Ectodermal cell (in vitro differentiated cells): ENCODE measurements around the gene TMEM11.

Experiments used
- H3K27ac ChIP-seq: 2 replicates; pipeline ENCODE4 v1.7.0; 2013; ENCODE audit warnings: mild to moderate bottlenecking, low read depth, low read length; ENCODE audit not compliant: insufficient read depth, poor library complexity, severe bottlenecking
- H3K27me3 ChIP-seq: 2 replicates; pipeline ENCODE4 v1.7.0; 2013; ENCODE audit warnings: mild to moderate bottlenecking, low read length; ENCODE audit not compliant: insufficient read depth, control insufficient read depth, poor library complexity, severe bottlenecking
- H3K36me3 ChIP-seq: one replicate; pipeline ENCODE4 v1.7.0; 2013; ENCODE audit warnings: low read length; ENCODE audit not compliant: control insufficient read depth, insufficient read depth
- H3K4me1 ChIP-seq: one replicate; pipeline ENCODE4 v1.7.0; 2013; ENCODE audit warnings: low read length; ENCODE audit not compliant: control insufficient read depth, insufficient read depth
- H3K4me3 ChIP-seq: 2 replicates; pipeline ENCODE4 v1.7.0; 2013; ENCODE audit warnings: low read depth, low read length, control low read depth; ENCODE audit not compliant: insufficient read depth
- H3K9me3 ChIP-seq: 2 replicates; pipeline ENCODE4 v1.7.0; 2013; ENCODE audit warnings: mild to moderate bottlenecking, low read length, moderate library complexity; ENCODE audit not compliant: control insufficient read depth
- WGBS, 2 experiments: methylation state at CpG; one replicate each; pipeline ENCODE4 v1.1.7; 2013; ENCODE audit warnings: missing lambda C conversion rate in 2 of 2; 5-methylcytosine and 5-hydroxymethylcytosine counted together

Gene TMEM11

DNA sequence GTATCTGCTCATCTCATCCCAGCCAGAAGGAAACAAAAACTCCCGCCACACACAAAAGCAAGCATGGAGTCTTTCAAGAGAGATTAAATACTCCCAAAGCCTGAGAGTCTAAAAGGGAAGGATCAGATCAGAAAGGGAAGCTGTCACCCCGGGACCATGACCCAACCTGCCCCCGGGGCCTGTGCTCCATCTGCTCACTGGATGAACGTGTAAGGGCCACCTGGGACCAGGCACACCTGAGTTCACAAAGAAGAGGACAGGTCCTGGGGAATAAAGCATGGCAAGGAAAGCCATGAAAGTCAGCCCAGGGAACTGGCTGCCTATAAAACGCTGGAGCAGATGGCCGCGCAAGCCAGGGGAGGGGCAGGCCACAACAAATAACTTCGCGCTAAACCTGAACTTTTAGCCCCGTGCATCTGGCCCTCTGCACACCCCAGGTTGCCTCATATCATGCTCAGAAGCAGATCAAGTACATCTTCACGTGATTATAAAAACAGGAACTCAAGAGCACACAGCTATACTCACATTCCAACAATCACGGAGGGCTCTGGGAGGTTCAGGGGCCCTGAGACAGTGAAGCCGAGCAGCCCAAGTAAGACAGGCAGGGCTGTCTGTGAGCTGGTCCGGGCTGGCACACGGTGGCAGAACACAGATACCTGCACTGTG lies 3.4 kb downstream of the TMEM11 start:
- Histone ChIP-seq H3K4me1 (peaks cover 13% of the 10 kb centered on the region), H3K9me3 (no peaks in the 10 kb centered on the region), H3K27ac (no peak overlapping the region), H3K27me3 (no peaks in the 10 kb centered on the region), H3K36me3 (peaks cover 2% of the 10 kb centered on the region), H3K4me3 (no peak overlapping the region)
- 90 to 92% methylated on average over 15 of the region's 15 CpGs for WGBS, 2 experiments

DNA sequence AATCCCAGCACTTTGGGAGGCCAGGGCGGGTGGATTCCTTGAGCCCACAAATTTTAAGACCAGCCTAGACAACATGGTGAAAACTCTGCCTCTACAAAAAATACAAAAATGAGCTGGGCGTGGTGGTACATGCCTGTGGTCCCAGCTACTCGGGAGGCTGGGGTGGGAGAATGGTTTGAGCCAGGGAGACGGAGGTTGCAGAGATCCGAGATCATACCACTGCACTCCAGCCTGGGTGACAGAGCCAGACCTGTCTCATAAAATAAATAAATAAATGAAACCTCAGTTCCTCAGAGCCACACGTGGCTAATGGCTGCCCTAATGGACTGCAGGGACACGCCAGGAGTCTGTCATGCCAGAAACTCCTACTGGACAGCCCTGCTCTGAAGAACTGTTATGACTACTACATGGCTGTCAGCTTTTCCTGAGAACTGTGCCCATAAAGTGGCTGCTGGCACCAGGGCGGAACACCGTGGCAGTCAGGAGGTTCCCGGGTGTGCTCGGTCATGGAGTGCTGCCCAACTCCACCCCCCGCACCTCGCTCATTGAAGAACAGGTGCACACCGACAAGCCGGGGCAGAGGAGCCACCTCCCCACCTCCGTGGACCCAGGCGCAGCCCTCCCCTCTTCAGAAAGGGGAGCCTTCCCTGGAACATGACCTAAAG lies 4.3 kb downstream of the TMEM11 start:
- H3K36me3 ChIP-seq = peaks cover 2% of the 10 kb centered on the region

DNA sequence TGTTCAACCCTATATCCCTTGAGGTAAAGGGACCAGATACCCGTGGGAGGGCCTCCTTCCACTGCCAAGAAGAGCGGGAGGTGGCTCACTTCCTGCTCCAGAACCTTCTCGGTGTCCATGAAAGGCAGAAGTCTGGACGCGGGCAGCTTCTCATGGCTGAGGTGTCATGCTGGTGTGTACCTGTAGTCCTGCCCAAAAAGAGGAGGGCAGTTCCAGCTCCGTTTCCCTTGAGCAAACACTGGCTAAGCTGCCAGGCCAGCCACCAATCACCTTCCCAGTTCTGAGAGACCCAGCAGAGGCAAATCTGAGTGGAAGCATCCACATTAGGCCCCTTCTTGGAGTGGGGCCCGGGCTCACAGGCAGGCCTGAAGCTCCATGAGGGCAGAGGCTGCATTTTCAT lies 5.6 kb downstream of the TMEM11 start:
- Histone ChIP-seq H3K4me1 (peaks cover 7% of the 10 kb centered on the region), H3K36me3 (peaks cover 2% of the 10 kb centered on the region), H3K9me3 (no peaks in the 10 kb centered on the region), H3K4me3 (no peak overlapping the region), H3K27ac (no peak overlapping the region), H3K27me3 (no peaks in the 10 kb centered on the region)
- WGBS, 2 experiments = 92 to 95% methylated on average over 7 of the region's 7 CpGs

More for the DNA sequence above, 4.3 kb downstream of the TMEM11 start:
- 94% methylated on average over 17 of the region's 17 CpGs for WGBS, 2 experiments
- no peaks in the 10 kb centered on the region for H3K9me3 ChIP-seq
- H3K27ac ChIP-seq = no peak overlapping the region
- no peak overlapping the region for H3K4me3 ChIP-seq
- H3K4me1 ChIP-seq = peaks cover 7% of the 10 kb centered on the region
- H3K27me3 ChIP-seq = no peaks in the 10 kb centered on the region

DNA sequence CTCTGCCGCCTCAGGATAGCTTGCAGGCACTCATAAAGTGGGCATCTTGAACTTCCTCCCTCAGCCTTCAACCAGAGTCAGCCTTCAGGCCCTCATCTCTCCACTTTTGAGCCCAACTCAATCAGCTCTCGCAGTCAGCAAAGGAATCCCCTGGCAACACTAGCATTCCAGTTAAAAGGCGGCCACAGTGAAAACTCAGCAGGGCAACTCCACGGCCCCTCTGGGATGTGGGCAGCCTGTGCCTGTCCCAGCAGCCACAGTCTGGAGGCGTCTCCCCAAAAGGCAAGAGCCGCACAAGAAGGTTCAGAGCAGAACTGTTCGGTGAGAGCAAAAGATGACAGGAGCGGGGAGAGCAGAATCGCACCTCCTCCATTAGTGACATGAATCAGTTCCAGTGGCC lies 9.0 kb downstream of the TMEM11 start:
- H3K27me3 ChIP-seq = no peaks in the 10 kb centered on the region
- no peak overlapping the region for H3K27ac ChIP-seq
- peaks cover 2% of the 10 kb centered on the region for H3K36me3 ChIP-seq
- no peak overlapping the region for H3K4me3 ChIP-seq
- peaks cover 14% of the 10 kb centered on the region for H3K4me1 ChIP-seq
- no peaks in the 10 kb centered on the region for H3K9me3 ChIP-seq
- 76 to 78% methylated on average over 9 of the region's 9 CpGs for WGBS, 2 experiments

DNA sequence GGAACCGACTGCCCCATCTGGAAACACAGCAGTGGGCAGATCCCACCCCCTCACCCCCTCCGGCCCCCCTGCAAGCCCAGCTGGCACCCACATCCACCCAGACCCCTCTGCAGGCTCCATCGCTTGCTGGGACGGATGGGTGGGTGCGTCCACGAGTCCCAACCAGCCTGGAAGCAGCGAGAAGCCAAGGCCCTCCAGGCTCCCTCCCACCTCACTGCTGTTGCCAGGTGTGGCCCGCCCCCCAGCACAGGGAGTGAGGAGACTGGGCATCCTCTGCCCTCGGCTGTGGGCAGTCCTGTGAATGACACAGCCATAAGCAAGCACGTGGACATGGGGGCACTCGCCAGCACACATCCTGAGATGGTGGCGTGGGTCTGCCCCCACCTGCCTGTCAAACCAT lies 11.4 kb downstream of the TMEM11 start:
- Histone ChIP-seq H3K4me3 (no peak overlapping the region), H3K36me3 (peaks cover 9% of the 10 kb centered on the region), H3K27ac (no peak overlapping the region), H3K4me1 (peaks cover 22% of the 10 kb centered on the region), H3K9me3 (no peaks in the 10 kb centered on the region), H3K27me3 (no peaks in the 10 kb centered on the region)
- 92 to 94% methylated on average over 11 to 12 of the region's 12 CpGs for WGBS, 2 experiments

DNA sequence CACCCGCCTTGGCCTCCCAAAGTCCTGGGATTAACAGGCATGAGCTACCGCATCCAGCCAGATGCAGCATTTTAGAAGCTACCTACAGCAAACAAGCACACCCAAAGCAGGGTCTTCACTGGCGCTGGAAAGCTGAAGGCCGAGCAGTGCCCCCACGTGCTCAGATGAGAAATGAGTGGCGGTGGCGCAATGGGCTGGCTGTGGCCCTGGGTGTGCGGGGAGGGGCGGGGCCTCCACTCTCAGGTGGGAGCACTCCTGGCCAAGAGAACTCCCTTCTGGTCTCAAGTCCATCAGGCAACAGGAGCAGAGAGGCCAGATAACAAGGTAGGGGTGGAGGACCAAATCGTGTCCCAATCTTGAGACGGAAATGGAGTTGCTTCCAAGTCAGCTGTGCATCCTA lies 12.1 kb downstream of the TMEM11 start:
- Histone ChIP-seq H3K36me3 (peaks cover 14% of the 10 kb centered on the region), H3K4me3 (no peak overlapping the region), H3K9me3 (no peaks in the 10 kb centered on the region), H3K4me1 (peaks cover 22% of the 10 kb centered on the region), H3K27me3 (no peaks in the 10 kb centered on the region), H3K27ac (no peak overlapping the region)
- 87 to 94% methylated on average over 11 of the region's 11 CpGs for WGBS, 2 experiments

DNA sequence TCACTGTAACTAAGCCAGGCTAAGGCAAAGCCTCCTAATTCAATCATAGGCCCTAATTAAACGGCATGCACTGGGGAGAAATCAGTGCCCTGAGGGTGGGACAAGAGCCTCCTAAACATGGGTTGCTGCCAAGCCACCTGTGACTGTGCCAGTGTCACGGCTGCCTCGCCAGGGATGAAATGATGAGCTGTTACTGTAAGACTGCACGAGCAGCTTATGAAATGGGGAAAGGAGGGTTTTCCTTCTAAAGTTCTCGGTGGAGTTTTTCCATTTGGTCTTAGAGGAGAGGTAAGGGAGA lies 12.7 kb downstream of the TMEM11 start:
- Histone ChIP-seq H3K4me1 (peaks cover 22% of the 10 kb centered on the region), H3K27me3 (no peaks in the 10 kb centered on the region), H3K36me3 (peaks cover 14% of the 10 kb centered on the region), H3K27ac (no peak overlapping the region), H3K9me3 (no peaks in the 10 kb centered on the region), H3K4me3 (no peak overlapping the region)
- 92 to 94% methylated on average over 5 of the region's 5 CpGs for WGBS, 2 experiments

DNA sequence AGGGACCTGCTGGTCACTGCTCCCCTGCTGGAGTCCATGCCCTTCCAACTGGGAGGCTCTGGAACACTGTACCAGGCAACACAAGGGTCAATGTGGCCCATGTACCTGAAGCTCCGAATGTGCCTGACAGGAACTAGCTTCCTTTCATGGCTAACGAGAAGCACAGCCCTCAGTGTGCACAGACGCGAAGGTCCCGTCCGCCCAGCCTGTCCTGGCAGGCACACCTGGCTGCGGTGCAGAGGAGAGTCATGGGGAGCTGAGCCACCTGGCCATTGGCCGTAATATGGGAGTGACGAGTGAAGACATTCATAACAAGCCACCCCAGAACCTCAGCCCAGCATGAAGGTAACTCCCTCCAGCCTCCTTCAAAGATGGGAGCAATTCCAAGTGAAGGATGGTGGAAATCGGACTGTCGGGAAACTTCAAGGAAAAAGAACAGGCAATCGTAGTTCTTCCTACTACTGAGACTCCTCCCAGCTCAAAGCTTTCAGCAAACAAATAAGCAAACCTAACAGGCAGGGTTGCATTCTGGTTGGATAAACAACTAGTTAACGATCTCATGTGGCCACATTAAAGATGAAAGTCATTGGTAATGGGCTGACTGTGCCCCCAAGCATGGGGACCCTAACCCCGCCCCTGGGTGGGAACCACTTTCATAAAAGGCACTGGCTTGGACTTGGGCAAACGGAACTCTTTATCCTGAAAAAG lies 13.2 kb downstream of the TMEM11 start:
- Histone ChIP-seq H3K36me3 (peaks cover 14% of the 10 kb centered on the region), H3K27me3 (no peaks in the 10 kb centered on the region), H3K4me1 (peaks cover 22% of the 10 kb centered on the region), H3K27ac (no peak overlapping the region), H3K9me3 (no peaks in the 10 kb centered on the region), H3K4me3 (no peak overlapping the region)
- 90 to 91% methylated on average over 15 of the region's 15 CpGs for WGBS, 2 experiments

DNA sequence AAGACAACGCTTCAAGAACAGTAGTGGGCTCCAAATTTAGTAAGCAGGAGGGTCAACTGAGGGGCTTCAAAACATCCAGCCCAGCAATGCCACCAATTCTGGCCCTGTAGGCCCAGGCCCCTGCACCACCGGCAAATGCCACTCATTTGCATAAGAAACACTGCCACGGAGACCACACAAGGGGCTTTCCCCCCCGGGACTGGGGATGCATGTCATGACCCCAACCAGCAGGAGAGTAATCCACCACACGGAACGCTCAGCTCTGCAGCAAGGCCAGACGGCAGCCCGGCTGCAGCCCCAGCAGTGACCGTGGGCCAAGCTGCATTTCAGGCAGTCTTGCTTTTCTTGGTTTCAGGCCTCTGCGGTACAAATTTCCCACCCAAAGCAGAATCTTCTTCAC lies 14.1 kb downstream of the TMEM11 start:
- no peaks in the 10 kb centered on the region for H3K27me3 ChIP-seq
- no peak overlapping the region for H3K4me3 ChIP-seq
- no peaks in the 10 kb centered on the region for H3K9me3 ChIP-seq
- no peak overlapping the region for H3K27ac ChIP-seq
- WGBS, 2 experiments = 18 to 19% methylated on average over 10 of the region's 10 CpGs
- peaks cover 22% of the 10 kb centered on the region for H3K4me1 ChIP-seq
- H3K36me3 ChIP-seq = peaks cover 14% of the 10 kb centered on the region

DNA sequence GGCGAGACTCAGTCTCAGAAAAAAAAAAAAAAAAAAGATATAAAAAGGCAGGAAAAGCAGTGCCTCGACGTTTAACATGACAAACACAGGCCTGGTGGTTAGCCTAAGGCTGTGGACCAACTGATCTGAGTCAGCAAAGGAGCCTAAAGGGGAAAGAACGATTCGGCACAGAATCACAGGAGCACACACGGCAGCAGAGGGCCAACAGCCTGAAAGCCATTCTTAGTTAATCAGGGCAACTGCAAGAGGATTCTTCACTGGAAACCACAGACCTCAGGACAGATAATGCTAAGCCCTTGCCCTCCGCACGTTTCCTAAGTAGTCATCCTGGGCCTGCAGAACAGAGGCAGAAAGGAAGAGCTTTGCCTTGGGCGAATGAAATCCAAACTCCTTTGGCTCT lies 14.7 kb downstream of the TMEM11 start:
- 40 to 42% methylated on average over 9 of the region's 9 CpGs for WGBS, 2 experiments
- H3K36me3 ChIP-seq = peaks cover 14% of the 10 kb centered on the region
- H3K27me3 ChIP-seq = no peaks in the 10 kb centered on the region
- H3K27ac ChIP-seq = no peak overlapping the region
- H3K4me1 ChIP-seq = peaks cover 22% of the 10 kb centered on the region
- no peaks in the 10 kb centered on the region for H3K9me3 ChIP-seq
- no peak overlapping the region for H3K4me3 ChIP-seq
